ENCODE measurements around the gene CBLN3. TPM values are rescaled to one million over a fixed set of nuclear protein-coding genes. Genes with fewer than 3 reads are reported as not detected.

The CBLN3 gene
- total RNA-seq, 1 donor from 2014 or later: under 0.01 TPM

GRCh38 chr14:24404814-24405213 is 24.7 kb downstream of the CBLN3 start:
- Histone ChIP-seq H3K27ac (ENCODE audit: low read depth, low read length) (no peak overlapping the region), H3K27me3 (ENCODE audit: control insufficient read depth in 3 of 3, insufficient read depth in 3 of 3, low read length in 3 of 3) (peaks cover 0 to 4% (median 0%) of the 10 kb centered on the region in 3 donors), H3K4me1 (ENCODE audit: control insufficient read depth in 3 of 3, insufficient read depth in 3 of 3, low read length in 3 of 3) (peaks cover 3 to 19% (median 12%) of the 10 kb centered on the region in 3 donors), H3K4me3 (ENCODE audit: low read length in 3 of 3) (no peak overlapping the region), H3K36me3 (ENCODE audit: control insufficient read depth in 3 of 3, insufficient read depth in 3 of 3, low read length in 3 of 3) (peaks cover 0 to 8% (median 3%) of the 10 kb centered on the region in 3 donors), H3K9me3 (ENCODE audit: control insufficient read depth in 3 of 3, low read length in 3 of 3) (no peaks in the 10 kb centered on the region), H3K9ac (ENCODE audit: low read depth in 1 of 3, low read length in 3 of 3) (no peak overlapping the region)

GRCh38 chr14:24403294-24403998 is 26.0 kb downstream of the CBLN3 start:
- H3K9me3 ChIP-seq (ENCODE audit: control insufficient read depth in 3 of 3, low read length in 3 of 3): no peaks in the 10 kb centered on the region

GRCh38 chr14:24401810-24402702 is 27.4 kb downstream of the CBLN3 start:
- Histone ChIP-seq H3K9ac (ENCODE audit: low read depth in 1 of 3, low read length in 3 of 3) (no peak overlapping the region), H3K27ac (ENCODE audit: low read depth, low read length) (no peak overlapping the region), H3K4me1 (ENCODE audit: control insufficient read depth in 3 of 3, insufficient read depth in 3 of 3, low read length in 3 of 3) (peaks cover 8 to 28% (median 27%) of the 10 kb centered on the region in 3 donors), H3K36me3 (ENCODE audit: control insufficient read depth in 3 of 3, insufficient read depth in 3 of 3, low read length in 3 of 3) (no peaks in the 10 kb centered on the region), H3K27me3 (ENCODE audit: control insufficient read depth in 3 of 3, insufficient read depth in 3 of 3, low read length in 3 of 3) (peaks cover 0 to 6% (median 0%) of the 10 kb centered on the region in 3 donors), H3K9me3 (ENCODE audit: control insufficient read depth in 3 of 3, low read length in 3 of 3) (no peaks in the 10 kb centered on the region), H3K4me3 (ENCODE audit: low read length in 3 of 3) (no peak overlapping the region)

More at GRCh38 chr14:24403294-24403998, 26.0 kb downstream of the CBLN3 start:
- Histone ChIP-seq H3K27me3 (ENCODE audit: control insufficient read depth in 3 of 3, insufficient read depth in 3 of 3, low read length in 3 of 3) (peaks cover 0 to 10% (median 0%) of the 10 kb centered on the region in 3 donors), H3K4me1 (ENCODE audit: control insufficient read depth in 3 of 3, insufficient read depth in 3 of 3, low read length in 3 of 3) (peaks cover 8 to 27% (median 18%) of the 10 kb centered on the region in 3 donors), H3K27ac (ENCODE audit: low read depth, low read length) (no peak overlapping the region), H3K4me3 (ENCODE audit: low read length in 3 of 3) (no peak overlapping the region), H3K9ac (ENCODE audit: low read depth in 1 of 3, low read length in 3 of 3) (no peak overlapping the region), H3K36me3 (ENCODE audit: control insufficient read depth in 3 of 3, insufficient read depth in 3 of 3, low read length in 3 of 3) (peaks cover 0 to 1% (median 0%) of the 10 kb centered on the region in 3 donors)

GRCh38 chr14:24399999-24400718 is 29.3 kb downstream of the CBLN3 start:
- H3K36me3 ChIP-seq (ENCODE audit: control insufficient read depth in 3 of 3, insufficient read depth in 3 of 3, low read length in 3 of 3): no peaks in the 10 kb centered on the region
- peaks cover 8 to 28% (median 27%) of the 10 kb centered on the region in 3 donors for H3K4me1 ChIP-seq (ENCODE audit: control insufficient read depth in 3 of 3, insufficient read depth in 3 of 3, low read length in 3 of 3)
- peak overlapping the region; percentile 19 for H3K27ac ChIP-seq (ENCODE audit: low read depth, low read length)

GRCh38 chr14:24399447-24399822 is 30.0 kb downstream of the CBLN3 start:
- H3K27me3 ChIP-seq (ENCODE audit: control insufficient read depth in 3 of 3, insufficient read depth in 3 of 3, low read length in 3 of 3): peaks cover 0 to 6% (median 0%) of the 10 kb centered on the region in 3 donors
- peak overlapping the region; percentile 19 for H3K27ac ChIP-seq (ENCODE audit: low read depth, low read length)
- no peaks in the 10 kb centered on the region for H3K9me3 ChIP-seq (ENCODE audit: control insufficient read depth in 3 of 3, low read length in 3 of 3)
- H3K4me1 ChIP-seq (ENCODE audit: control insufficient read depth in 3 of 3, insufficient read depth in 3 of 3, low read length in 3 of 3): peaks cover 8 to 27% (median 24%) of the 10 kb centered on the region in 3 donors
- no peaks in the 10 kb centered on the region for H3K36me3 ChIP-seq (ENCODE audit: control insufficient read depth in 3 of 3, insufficient read depth in 3 of 3, low read length in 3 of 3)
- peak overlapping the region; percentile 68 to 72 (median 69) for H3K4me3 ChIP-seq (ENCODE audit: low read length in 3 of 3)
- peak overlapping the region; percentile 45 to 71 (median 47) for H3K9ac ChIP-seq (ENCODE audit: low read depth in 1 of 3, low read length in 3 of 3)

More at GRCh38 chr14:24399999-24400718, 29.3 kb downstream of the CBLN3 start:
- Histone ChIP-seq H3K4me3 (ENCODE audit: low read length in 3 of 3) (peak overlapping the region; percentile 68 to 72 (median 69)), H3K27me3 (ENCODE audit: control insufficient read depth in 3 of 3, insufficient read depth in 3 of 3, low read length in 3 of 3) (peaks cover 0 to 6% (median 0%) of the 10 kb centered on the region in 3 donors), H3K9ac (ENCODE audit: low read depth in 1 of 3, low read length in 3 of 3) (peak overlapping the region; percentile 14 to 71 (median 20)), H3K9me3 (ENCODE audit: control insufficient read depth in 3 of 3, low read length in 3 of 3) (no peaks in the 10 kb centered on the region)

- H3K4me3 ChIP-seq (ENCODE audit: low read length in 3 of 3): peak within 1 kb of the TSS; percentile 68 to 72 (median 69)
- H3K27ac ChIP-seq (ENCODE audit: low read depth, low read length): peak within 1 kb of the TSS; percentile 56
- H3K4me1 ChIP-seq (ENCODE audit: control insufficient read depth in 3 of 3, insufficient read depth in 3 of 3, low read length in 3 of 3): peaks cover 8 to 27% (median 24%) of the 10 kb centered on the region in 3 donors
- H3K9me3 ChIP-seq (ENCODE audit: control insufficient read depth in 3 of 3, low read length in 3 of 3): no peaks in the 10 kb centered on the region
- H3K9ac ChIP-seq (ENCODE audit: low read depth in 1 of 3, low read length in 3 of 3): peak within 1 kb of the TSS; percentile 45 to 71 (median 47)
- H3K36me3 ChIP-seq (ENCODE audit: control insufficient read depth in 3 of 3, insufficient read depth in 3 of 3, low read length in 3 of 3): no peaks in the 10 kb centered on the region
- H3K27me3 ChIP-seq (ENCODE audit: control insufficient read depth in 3 of 3, insufficient read depth in 3 of 3, low read length in 3 of 3): peaks cover 0 to 8% (median 0%) of the 10 kb centered on the region in 3 donors
Observed at GRCh38 chr14:24398653-24399446, 30.6 kb downstream of the CBLN3 start, which contains the start of gene NYNRIN. Gene NYNRIN, plus strand, starts transcription at chr14:24399003. Its CDS starts 244 bp downstream, at chr14:24399247.

GRCh38 chr14:24398293-24398652 is 31.2 kb downstream of the CBLN3 start:
- H3K36me3 ChIP-seq (ENCODE audit: control insufficient read depth in 3 of 3, insufficient read depth in 3 of 3, low read length in 3 of 3): no peaks in the 10 kb centered on the region
- peaks cover 8 to 24% (median 23%) of the 10 kb centered on the region in 3 donors for H3K4me1 ChIP-seq (ENCODE audit: control insufficient read depth in 3 of 3, insufficient read depth in 3 of 3, low read length in 3 of 3)
- peaks cover 0 to 10% (median 0%) of the 10 kb centered on the region in 3 donors for H3K27me3 ChIP-seq (ENCODE audit: control insufficient read depth in 3 of 3, insufficient read depth in 3 of 3, low read length in 3 of 3)
- no peak overlapping the region for H3K4me3 ChIP-seq (ENCODE audit: low read length in 3 of 3)
- no peaks in the 10 kb centered on the region for H3K9me3 ChIP-seq (ENCODE audit: control insufficient read depth in 3 of 3, low read length in 3 of 3)
- peak overlapping the region; percentile 56 for H3K27ac ChIP-seq (ENCODE audit: low read depth, low read length)
- H3K9ac ChIP-seq (ENCODE audit: low read depth in 1 of 3, low read length in 3 of 3): peak overlapping the region in 1 of 3 donors; percentile 40

- H3K9me3 ChIP-seq (ENCODE audit: control insufficient read depth in 3 of 3, low read length in 3 of 3): no peaks in the 10 kb centered on the region
- no peak overlapping the region for H3K4me3 ChIP-seq (ENCODE audit: low read length in 3 of 3)
- H3K27ac ChIP-seq (ENCODE audit: low read depth, low read length): peak overlapping the region; percentile 56
- H3K4me1 ChIP-seq (ENCODE audit: control insufficient read depth in 3 of 3, insufficient read depth in 3 of 3, low read length in 3 of 3): peaks cover 8 to 24% (median 18%) of the 10 kb centered on the region in 3 donors
- no peaks in the 10 kb centered on the region for H3K36me3 ChIP-seq (ENCODE audit: control insufficient read depth in 3 of 3, insufficient read depth in 3 of 3, low read length in 3 of 3)
- peak overlapping the region in 1 of 3 donors; percentile 40 for H3K9ac ChIP-seq (ENCODE audit: low read depth in 1 of 3, low read length in 3 of 3)
- peaks cover 0 to 10% (median under 1%) of the 10 kb centered on the region in 3 donors for H3K27me3 ChIP-seq (ENCODE audit: control insufficient read depth in 3 of 3, insufficient read depth in 3 of 3, low read length in 3 of 3)
Observed at GRCh38 chr14:24397639-24398292, 31.7 kb downstream of the CBLN3 start.

All from skeletal muscle tissue (tissue), 4 donors.